Thyroid gland (tissue), 4 donors: ENCODE measurements around the gene PLCH1. TPM values are rescaled to one million over a fixed set of nuclear protein-coding genes. Genes with fewer than 3 reads are reported as not detected.

Source experiments
- DNase-seq, 2 donors: peaks; one replicate each; pipeline ENCODE4 v3.0.0-alpha.2; 2019
- H3K27ac ChIP-seq, 3 donors: fragments of 200-600 bp; sonication (generic); 1 replicate in 2 of 3; 2 replicates in 1 of 3; pipeline ENCODE4 v1.5.1; 2016 to 2019; ENCODE audit warnings: mild to moderate bottlenecking in 1 of 3, moderate library complexity in 1 of 3
- H3K27me3 ChIP-seq: fragments of 200-600 bp; sonication (generic); one replicate; pipeline ENCODE4 v1.5.1; 2019
- H3K36me3 ChIP-seq, 2 donors: fragments of 200-600 bp; sonication (generic); one replicate each; pipeline ENCODE4 v1.5.1; 2016 to 2019
- H3K4me1 ChIP-seq, 2 donors: fragments of 200-600 bp; sonication (generic); one replicate each; pipeline ENCODE4 v1.5.1; 2017 to 2019
- H3K4me3 ChIP-seq, 3 donors: fragments of 200-600 bp; sonication (generic); replicated peaks in 1 of 3; 1 replicate in 2 of 3; 2 replicates in 1 of 3; pipeline ENCODE4 v1.5.1; 2016; ENCODE audit warnings: mild to moderate bottlenecking in 1 of 3
- H3K9me3 ChIP-seq: fragments of 200-600 bp; sonication (generic); one replicate; pipeline ENCODE4 v1.5.1; 2017
- POLR2A ChIP-seq, 2 donors: fragments of 450-650 bp; IDR thresholded peaks; one replicate each; pipeline ENCODE4 v1.6.1; 2017; ENCODE audit warnings: antibody characterized with exemption in 2 of 2, mild to moderate bottlenecking in 2 of 2, moderate library complexity in 1 of 2
- WGBS, 2 donors: methylation state at CpG; one replicate each; pipeline ENCODE4 v1.1.5; 2017; 5-methylcytosine and 5-hydroxymethylcytosine counted together
- intact Hi-C: fragments of 100-400 bp; cut with DNase I; formaldehyde crosslinking; loops from one replicate; pipeline ENCODE4 v1.15.1; 2023
- total RNA-seq, 4 donors: library from RNA; depleted of rRNA; stranded (reverse); fragments of >200 nt; gene quantifications; one replicate each; pipeline ENCODE4 v1.2.3, GENCODE V29; 2016
- TF ChIP-seq, protein P1 (sequence below), 6 experiments: fragments of 200-600 bp in 3 of 6; fragments of 450-650 bp in 3 of 6; sonication (generic) in 3 of 6; IDR thresholded peaks; one replicate each; pipeline ENCODE4 v1.5.1; 2016 to 2019; ENCODE audit warnings: antibody characterized with exemption in 6 of 6, mild to moderate bottlenecking in 2 of 6, inconsistent platforms in 1 of 6, moderate library complexity in 1 of 6

The PLCH1 gene
- total RNA-seq, 4 donors from 2014 or later: 4.3 to 20.6 (median 14.1) TPM

DNA sequence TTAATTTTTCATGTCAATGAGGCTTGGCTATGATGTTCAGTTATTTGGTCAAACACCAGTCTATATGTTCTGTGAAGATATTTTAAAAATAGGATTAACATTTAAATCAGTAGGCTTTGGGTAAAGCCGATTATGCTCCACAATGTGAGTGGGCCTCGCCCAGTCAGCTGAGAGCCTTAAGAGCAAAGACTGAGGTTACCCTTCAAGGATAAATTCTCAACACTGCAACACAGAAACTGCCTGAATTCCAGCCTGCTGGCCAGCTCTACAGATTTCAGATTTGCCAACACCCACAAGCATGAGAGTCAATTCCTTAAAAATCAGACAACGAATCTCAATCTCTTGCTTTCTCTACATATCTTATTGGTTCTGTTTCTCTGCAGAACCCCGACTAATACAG lies 188.3 kb downstream of the PLCH1 start:
- Histone ChIP-seq H3K36me3 (no peaks in the 10 kb centered on the region), H3K27me3 (no peaks in the 10 kb centered on the region)
- TF ChIP-seq POLR2A (IDR thresholded peaks at IDR 0.05): no peak
- TF ChIP-seq, protein P1, sequence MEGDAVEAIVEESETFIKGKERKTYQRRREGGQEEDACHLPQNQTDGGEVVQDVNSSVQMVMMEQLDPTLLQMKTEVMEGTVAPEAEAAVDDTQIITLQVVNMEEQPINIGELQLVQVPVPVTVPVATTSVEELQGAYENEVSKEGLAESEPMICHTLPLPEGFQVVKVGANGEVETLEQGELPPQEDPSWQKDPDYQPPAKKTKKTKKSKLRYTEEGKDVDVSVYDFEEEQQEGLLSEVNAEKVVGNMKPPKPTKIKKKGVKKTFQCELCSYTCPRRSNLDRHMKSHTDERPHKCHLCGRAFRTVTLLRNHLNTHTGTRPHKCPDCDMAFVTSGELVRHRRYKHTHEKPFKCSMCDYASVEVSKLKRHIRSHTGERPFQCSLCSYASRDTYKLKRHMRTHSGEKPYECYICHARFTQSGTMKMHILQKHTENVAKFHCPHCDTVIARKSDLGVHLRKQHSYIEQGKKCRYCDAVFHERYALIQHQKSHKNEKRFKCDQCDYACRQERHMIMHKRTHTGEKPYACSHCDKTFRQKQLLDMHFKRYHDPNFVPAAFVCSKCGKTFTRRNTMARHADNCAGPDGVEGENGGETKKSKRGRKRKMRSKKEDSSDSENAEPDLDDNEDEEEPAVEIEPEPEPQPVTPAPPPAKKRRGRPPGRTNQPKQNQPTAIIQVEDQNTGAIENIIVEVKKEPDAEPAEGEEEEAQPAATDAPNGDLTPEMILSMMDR (IDR thresholded peaks at IDR 0.05): no peak

DNA sequence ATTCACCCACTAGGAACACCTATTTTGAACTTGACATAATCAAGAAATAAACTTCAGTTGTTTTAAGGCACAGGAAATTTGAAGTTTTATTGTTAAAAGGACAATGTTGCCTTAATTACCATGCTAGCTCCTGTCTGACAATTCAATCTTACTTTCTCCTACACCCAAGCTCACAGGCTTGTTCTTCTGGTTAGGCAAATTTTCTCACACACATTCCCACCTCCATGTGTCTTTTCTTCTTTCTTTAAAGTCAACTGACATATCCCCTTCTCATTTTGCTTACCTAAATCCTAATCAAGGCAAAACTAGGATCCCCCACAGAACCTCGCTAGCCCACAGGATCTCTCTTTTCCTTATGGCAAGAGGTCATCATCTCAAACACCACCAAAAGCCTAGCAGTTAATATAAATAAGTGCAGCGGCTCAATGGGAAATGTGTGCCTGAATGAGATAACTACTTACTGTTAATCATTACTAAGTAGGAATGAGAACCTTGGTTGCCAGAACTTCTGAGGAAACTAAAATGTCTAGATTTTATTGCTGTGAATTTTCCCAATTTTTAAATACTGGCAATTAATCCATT lies 189.3 kb downstream of the PLCH1 start:
- Histone ChIP-seq H3K27ac (no peak overlapping the region), H3K4me1 (no peaks in the 10 kb centered on the region), H3K36me3 (no peaks in the 10 kb centered on the region), H3K27me3 (no peaks in the 10 kb centered on the region), H3K4me3 (no peak overlapping the region), H3K9me3 (no peaks in the 10 kb centered on the region)
- TF ChIP-seq POLR2A (IDR thresholded peaks at IDR 0.05): no peak
- TF ChIP-seq, protein P1 (IDR thresholded peaks at IDR 0.05): no peak
- WGBS, 2 donors: 87 to 90% methylated on average over 2 of the region's 2 CpGs
- intact Hi-C loops: no loop called here
- no peak for DNase-seq

More for the DNA sequence above, 188.3 kb downstream of the PLCH1 start:
- 78 to 85% methylated on average over 4 of the region's 4 CpGs for WGBS, 2 donors
- DNase-seq: no peak
- Histone ChIP-seq H3K9me3 (no peaks in the 10 kb centered on the region), H3K4me1 (no peaks in the 10 kb centered on the region), H3K27ac (no peak overlapping the region), H3K4me3 (no peak overlapping the region)
- intact Hi-C loops: no loop called here

GRCh38 chr3:155554777-155555451 lies 190.0 kb downstream of the PLCH1 start:
- 66 to 74% methylated on average over 4 of the region's 4 CpGs for WGBS, 2 donors
- no peaks in the 10 kb centered on the region for H3K36me3 ChIP-seq
- H3K4me3 ChIP-seq: no peak overlapping the region
- no peak overlapping the region for H3K27ac ChIP-seq
- no peaks in the 10 kb centered on the region for H3K27me3 ChIP-seq
- TF ChIP-seq, protein P1 (IDR thresholded peaks at IDR 0.05): no peak
- no peak for TF ChIP-seq POLR2A (IDR thresholded peaks at IDR 0.05)
- H3K4me1 ChIP-seq: no peaks in the 10 kb centered on the region
- H3K9me3 ChIP-seq: no peaks in the 10 kb centered on the region
- intact Hi-C loops: no loop called here
- no peak for DNase-seq

GRCh38 chr3:155553780-155554179 lies 191.1 kb downstream of the PLCH1 start:
- Histone ChIP-seq H3K36me3 (no peaks in the 10 kb centered on the region), H3K27me3 (no peaks in the 10 kb centered on the region), H3K4me1 (peaks cover 3 to 5% of the 10 kb centered on the region in 2 donors), H3K4me3 (no peak overlapping the region), H3K9me3 (no peaks in the 10 kb centered on the region), H3K27ac (no peak overlapping the region)
- TF ChIP-seq, protein P1 (IDR thresholded peaks at IDR 0.05): no peak
- no peak for TF ChIP-seq POLR2A (IDR thresholded peaks at IDR 0.05)
- intact Hi-C loops: no loop called here
- WGBS, 2 donors: 58 to 82% methylated on average over 4 of the region's 4 CpGs
- no peak for DNase-seq

DNA sequence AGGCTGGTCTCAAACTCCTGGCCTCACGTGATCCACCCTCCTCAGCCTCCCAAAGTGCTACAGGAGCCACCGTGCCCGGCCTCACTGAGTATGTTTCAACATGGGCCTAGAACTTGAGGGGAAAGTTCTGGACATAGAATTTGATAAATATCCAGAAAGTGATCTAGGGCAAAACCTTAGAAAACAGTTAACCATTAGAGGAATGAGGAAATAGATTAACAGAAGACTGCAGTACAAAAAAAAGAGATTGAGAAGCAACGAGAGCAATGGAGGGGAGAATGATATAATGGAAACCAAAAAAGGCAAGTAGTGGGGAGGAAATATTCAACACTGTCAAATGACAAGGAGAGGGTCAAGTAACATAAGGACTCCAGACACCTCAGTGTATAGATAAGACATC lies 191.5 kb downstream of the PLCH1 start:
- intact Hi-C loops: no loop called here
- WGBS, 2 donors: 72 to 84% methylated on average over 4 of the region's 4 CpGs
- DNase-seq: no peak
- no peaks in the 10 kb centered on the region for H3K36me3 ChIP-seq
- no peak overlapping the region for H3K4me3 ChIP-seq
- H3K27ac ChIP-seq: no peak overlapping the region
- no peak for TF ChIP-seq POLR2A (IDR thresholded peaks at IDR 0.05)
- TF ChIP-seq, protein P1 (IDR thresholded peaks at IDR 0.05): no peak
- H3K4me1 ChIP-seq: peaks cover 5% of the 10 kb centered on the region in 2 donors
- H3K9me3 ChIP-seq: no peaks in the 10 kb centered on the region
- no peaks in the 10 kb centered on the region for H3K27me3 ChIP-seq
